A673 (cell line): Measurements from ENCODE around the gene CRYBG2.

Experiments
- EZH2 ChIP-seq: fragments of 200-600 bp; sonication (generic); IDR thresholded peaks from 2 replicates; pipeline ENCODE4 v1.6.1; 2017; ENCODE audit warnings: borderline replicate concordance, low read depth, mild to moderate bottlenecking, mixed read lengths, antibody characterized with exemption, low read length; ENCODE audit not compliant: poor library complexity, severe bottlenecking
- TF ChIP-seq, protein P1 (sequence below): fragments of 300-800, 200-600 bp; sonication (generic); conservative IDR thresholded peaks from 2 replicates; pipeline ENCODE4 v1.5.1; 2017; ENCODE audit warnings: low read depth, mild to moderate bottlenecking, antibody characterized with exemption, low read length, moderate library complexity, mixed read lengths

DNA sequence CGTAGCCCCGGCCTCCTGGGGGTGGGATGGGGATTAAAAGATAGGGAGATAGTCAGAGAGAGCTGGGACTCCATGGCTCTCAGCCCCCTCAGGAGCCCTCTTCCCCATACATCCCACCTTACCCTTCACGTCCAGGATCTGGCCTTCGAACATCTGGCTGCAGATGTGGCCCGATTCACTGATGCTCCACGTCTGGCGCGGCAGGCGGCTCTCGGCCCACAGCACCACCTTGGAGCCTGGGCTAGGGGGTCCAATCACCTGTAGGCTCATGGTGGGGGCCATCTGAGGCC is 31.9 kb downstream of the CRYBG2 start:
- TF ChIP-seq, protein P1, sequence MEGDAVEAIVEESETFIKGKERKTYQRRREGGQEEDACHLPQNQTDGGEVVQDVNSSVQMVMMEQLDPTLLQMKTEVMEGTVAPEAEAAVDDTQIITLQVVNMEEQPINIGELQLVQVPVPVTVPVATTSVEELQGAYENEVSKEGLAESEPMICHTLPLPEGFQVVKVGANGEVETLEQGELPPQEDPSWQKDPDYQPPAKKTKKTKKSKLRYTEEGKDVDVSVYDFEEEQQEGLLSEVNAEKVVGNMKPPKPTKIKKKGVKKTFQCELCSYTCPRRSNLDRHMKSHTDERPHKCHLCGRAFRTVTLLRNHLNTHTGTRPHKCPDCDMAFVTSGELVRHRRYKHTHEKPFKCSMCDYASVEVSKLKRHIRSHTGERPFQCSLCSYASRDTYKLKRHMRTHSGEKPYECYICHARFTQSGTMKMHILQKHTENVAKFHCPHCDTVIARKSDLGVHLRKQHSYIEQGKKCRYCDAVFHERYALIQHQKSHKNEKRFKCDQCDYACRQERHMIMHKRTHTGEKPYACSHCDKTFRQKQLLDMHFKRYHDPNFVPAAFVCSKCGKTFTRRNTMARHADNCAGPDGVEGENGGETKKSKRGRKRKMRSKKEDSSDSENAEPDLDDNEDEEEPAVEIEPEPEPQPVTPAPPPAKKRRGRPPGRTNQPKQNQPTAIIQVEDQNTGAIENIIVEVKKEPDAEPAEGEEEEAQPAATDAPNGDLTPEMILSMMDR, result no peak
- no peak for TF ChIP-seq EZH2
